ENCODE measurements around the gene ZBTB5. TPM values are rescaled to one million over a fixed set of nuclear protein-coding genes. Genes with fewer than 3 reads are reported as not detected.

Gene ZBTB5
- total and polyA plus RNA-seq, 2 of the 13 experiments (the other 11 are each of a cell fraction or from before 2014, with no cell fraction given): 12.5 to 20.5 TPM

GRCh38 chr9:37417252-37417803, 47.9 kb downstream of the ZBTB5 start (continued):
- TF ChIP-seq ZBTB46 (CRISPR knock-in tag; IDR thresholded peaks at IDR 0.05; ENCODE audit: borderline replicate concordance) (no peak), RBAK (CRISPR knock-in tag; IDR thresholded peaks at IDR 0.05) (no peak), NFE2L1 (CRISPR knock-in tag; IDR thresholded peaks at IDR 0.05; ENCODE audit: borderline replicate concordance) (no peak), HIC2 (CRISPR knock-in tag; IDR thresholded peaks at IDR 0.05; ENCODE audit: low read depth) (no peak), FOXK1 (CRISPR knock-in tag; IDR thresholded peaks at IDR 0.05; ENCODE audit: borderline replicate concordance, low read depth) (no peak), HDAC1 (CRISPR knock-in tag; IDR thresholded peaks at IDR 0.05) (no peak), U2AF1 (optimal IDR thresholded peaks at IDR 0.05; ENCODE audit: low read depth, low read length) (no peak), TOE1 (CRISPR knock-in tag; IDR thresholded peaks at IDR 0.05) (no peak), CHD2 (IDR thresholded peaks at IDR 0.05; ENCODE audit: low read depth, low read length) (no peak), CBX2 (IDR thresholded peaks at IDR 0.05; ENCODE audit: low read depth, low read length) (no peak), CBX2 (CRISPR knock-in tag; IDR thresholded peaks at IDR 0.05; ENCODE audit: low read depth) (no peak), MBD4 (IDR thresholded peaks at IDR 0.05; ENCODE audit: borderline replicate concordance, low read length) (no peak), RARA (CRISPR knock-in tag; IDR thresholded peaks at IDR 0.05) (0 out of 2 replicates have a peak, but pooled peaks have one; percentile 17), CREB1 (IDR thresholded peaks at IDR 0.05) (no peak), CREB1 (CRISPR knock-in tag; IDR thresholded peaks at IDR 0.05) (no peak)
- TF ChIP-seq, protein P1, sequence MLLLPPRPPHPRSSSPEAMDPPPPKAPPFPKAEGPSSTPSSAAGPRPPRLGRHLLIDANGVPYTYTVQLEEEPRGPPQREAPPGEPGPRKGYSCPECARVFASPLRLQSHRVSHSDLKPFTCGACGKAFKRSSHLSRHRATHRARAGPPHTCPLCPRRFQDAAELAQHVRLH (CRISPR knock-in tag; IDR thresholded peaks at IDR 0.05; ENCODE audit: borderline replicate concordance, low read depth): no peak
- TF ChIP-seq, protein P2, sequence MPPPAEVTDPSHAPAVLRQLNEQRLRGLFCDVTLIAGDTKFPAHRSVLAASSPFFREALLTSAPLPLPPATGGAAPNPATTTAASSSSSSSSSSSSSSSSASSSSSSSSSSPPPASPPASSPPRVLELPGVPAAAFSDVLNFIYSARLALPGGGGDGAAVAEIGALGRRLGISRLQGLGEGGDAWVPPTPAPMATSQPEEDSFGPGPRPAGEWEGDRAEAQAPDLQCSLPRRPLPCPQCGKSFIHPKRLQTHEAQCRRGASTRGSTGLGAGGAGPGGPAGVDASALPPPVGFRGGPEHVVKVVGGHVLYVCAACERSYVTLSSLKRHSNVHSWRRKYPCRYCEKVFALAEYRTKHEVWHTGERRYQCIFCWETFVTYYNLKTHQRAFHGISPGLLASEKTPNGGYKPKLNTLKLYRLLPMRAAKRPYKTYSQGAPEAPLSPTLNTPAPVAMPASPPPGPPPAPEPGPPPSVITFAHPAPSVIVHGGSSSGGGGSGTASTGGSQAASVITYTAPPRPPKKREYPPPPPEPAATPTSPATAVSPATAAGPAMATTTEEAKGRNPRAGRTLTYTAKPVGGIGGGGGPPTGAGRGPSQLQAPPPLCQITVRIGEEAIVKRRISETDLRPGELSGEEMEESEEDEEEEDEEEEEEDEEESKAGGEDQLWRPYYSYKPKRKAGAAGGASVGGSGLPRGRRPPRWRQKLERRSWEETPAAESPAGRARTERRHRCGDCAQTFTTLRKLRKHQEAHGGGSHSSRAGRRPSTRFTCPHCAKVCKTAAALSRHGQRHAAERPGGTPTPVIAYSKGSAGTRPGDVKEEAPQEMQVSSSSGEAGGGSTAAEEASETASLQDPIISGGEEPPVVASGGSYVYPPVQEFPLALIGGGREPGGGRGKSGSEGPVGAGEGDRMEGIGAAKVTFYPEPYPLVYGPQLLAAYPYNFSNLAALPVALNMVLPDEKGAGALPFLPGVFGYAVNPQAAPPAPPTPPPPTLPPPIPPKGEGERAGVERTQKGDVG (CRISPR knock-in tag; IDR thresholded peaks at IDR 0.05; ENCODE audit: borderline replicate concordance): no peak
- TF ChIP-seq, protein P3, sequence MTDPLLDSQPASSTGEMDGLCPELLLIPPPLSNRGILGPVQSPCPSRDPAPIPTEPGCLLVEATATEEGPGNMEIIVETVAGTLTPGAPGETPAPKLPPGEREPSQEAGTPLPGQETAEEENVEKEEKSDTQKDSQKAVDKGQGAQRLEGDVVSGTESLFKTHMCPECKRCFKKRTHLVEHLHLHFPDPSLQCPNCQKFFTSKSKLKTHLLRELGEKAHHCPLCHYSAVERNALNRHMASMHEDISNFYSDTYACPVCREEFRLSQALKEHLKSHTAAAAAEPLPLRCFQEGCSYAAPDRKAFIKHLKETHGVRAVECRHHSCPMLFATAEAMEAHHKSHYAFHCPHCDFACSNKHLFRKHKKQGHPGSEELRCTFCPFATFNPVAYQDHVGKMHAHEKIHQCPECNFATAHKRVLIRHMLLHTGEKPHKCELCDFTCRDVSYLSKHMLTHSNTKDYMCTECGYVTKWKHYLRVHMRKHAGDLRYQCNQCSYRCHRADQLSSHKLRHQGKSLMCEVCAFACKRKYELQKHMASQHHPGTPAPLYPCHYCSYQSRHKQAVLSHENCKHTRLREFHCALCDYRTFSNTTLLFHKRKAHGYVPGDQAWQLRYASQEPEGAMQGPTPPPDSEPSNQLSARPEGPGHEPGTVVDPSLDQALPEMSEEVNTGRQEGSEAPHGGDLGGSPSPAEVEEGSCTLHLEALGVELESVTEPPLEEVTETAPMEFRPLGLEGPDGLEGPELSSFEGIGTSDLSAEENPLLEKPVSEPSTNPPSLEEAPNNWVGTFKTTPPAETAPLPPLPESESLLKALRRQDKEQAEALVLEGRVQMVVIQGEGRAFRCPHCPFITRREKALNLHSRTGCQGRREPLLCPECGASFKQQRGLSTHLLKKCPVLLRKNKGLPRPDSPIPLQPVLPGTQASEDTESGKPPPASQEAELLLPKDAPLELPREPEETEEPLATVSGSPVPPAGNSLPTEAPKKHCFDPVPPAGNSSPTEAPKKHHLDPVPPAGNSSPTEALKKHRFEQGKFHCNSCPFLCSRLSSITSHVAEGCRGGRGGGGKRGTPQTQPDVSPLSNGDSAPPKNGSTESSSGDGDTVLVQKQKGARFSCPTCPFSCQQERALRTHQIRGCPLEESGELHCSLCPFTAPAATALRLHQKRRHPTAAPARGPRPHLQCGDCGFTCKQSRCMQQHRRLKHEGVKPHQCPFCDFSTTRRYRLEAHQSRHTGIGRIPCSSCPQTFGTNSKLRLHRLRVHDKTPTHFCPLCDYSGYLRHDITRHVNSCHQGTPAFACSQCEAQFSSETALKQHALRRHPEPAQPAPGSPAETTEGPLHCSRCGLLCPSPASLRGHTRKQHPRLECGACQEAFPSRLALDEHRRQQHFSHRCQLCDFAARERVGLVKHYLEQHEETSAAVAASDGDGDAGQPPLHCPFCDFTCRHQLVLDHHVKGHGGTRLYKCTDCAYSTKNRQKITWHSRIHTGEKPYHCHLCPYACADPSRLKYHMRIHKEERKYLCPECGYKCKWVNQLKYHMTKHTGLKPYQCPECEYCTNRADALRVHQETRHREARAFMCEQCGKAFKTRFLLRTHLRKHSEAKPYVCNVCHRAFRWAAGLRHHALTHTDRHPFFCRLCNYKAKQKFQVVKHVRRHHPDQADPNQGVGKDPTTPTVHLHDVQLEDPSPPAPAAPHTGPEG (CRISPR knock-in tag; IDR thresholded peaks at IDR 0.05): no peak

Measured in HepG2 (cell line).